Neural cell (in vitro differentiated cells): Measurements from ENCODE around the gene CCDC148.

Experiments used
- EP300 ChIP-seq: fragments of 450-650 bp; conservative IDR thresholded peaks from 2 replicates; pipeline ENCODE4 v1.6.1; 2014; ENCODE audit warnings: antibody characterized with exemption, mild to moderate bottlenecking, moderate library complexity; ENCODE audit not compliant: poor library complexity, severe bottlenecking
- EZH2 ChIP-seq: fragments of 200-600, 300-800 bp; shearing (Covaris generic), sonication (generic); IDR thresholded peaks from 2 replicates; pipeline ENCODE4 v1.6.1; 2014; ENCODE audit warnings: antibody characterized with exemption, low read length, borderline replicate concordance, mild to moderate bottlenecking; ENCODE audit not compliant: insufficient read depth, poor library complexity, severe bottlenecking
- MXI1 ChIP-seq: fragments of 450-650 bp; conservative IDR thresholded peaks from 2 replicates; pipeline ENCODE4 v1.6.1; 2014; ENCODE audit warnings: antibody characterized with exemption, mild to moderate bottlenecking; ENCODE audit not compliant: poor library complexity, severe bottlenecking
- POLR2AphosphoS5 ChIP-seq: IDR thresholded peaks from 2 replicates; pipeline ENCODE4 v1.6.1; 2012
- RAD21 ChIP-seq: fragments of 450-650 bp; conservative IDR thresholded peaks from 2 replicates; pipeline ENCODE4 v1.6.1; 2014; ENCODE audit warnings: antibody characterized with exemption, mild to moderate bottlenecking, moderate library complexity
- REST ChIP-seq: IDR thresholded peaks from 2 replicates; pipeline ENCODE4 v1.6.1; 2012; ENCODE audit warnings: borderline replicate concordance
- TAF1 ChIP-seq: IDR thresholded peaks from 2 replicates; pipeline ENCODE4 v1.6.1; 2012; ENCODE audit warnings: low read depth
- TF ChIP-seq, protein P1 (sequence below): fragments of 450-650 bp; IDR thresholded peaks from 2 replicates; pipeline ENCODE4 v1.5.1; 2014; ENCODE audit warnings: antibody characterized with exemption, mild to moderate bottlenecking, moderate library complexity; ENCODE audit not compliant: poor library complexity, severe bottlenecking

DNA sequence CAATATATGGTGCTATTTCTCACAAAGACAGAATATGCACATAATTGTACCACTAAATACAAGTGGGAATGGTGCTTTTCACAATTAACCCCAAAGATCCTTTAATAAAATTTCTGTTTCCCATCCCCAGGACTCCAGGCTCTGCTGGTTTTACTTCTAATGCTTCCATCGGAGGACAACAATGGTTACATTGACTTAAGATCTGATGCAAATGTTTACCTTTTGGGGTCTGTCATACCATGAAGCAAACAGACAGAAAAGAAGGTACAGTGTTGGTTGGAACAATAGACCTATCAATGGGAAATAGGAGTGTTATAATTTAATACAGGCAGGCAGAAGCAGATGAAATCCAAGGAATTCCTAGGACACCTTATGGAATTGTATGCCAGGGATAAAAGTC, 249.2 kb downstream of the CCDC148 start:
- TF ChIP-seq, protein P1, sequence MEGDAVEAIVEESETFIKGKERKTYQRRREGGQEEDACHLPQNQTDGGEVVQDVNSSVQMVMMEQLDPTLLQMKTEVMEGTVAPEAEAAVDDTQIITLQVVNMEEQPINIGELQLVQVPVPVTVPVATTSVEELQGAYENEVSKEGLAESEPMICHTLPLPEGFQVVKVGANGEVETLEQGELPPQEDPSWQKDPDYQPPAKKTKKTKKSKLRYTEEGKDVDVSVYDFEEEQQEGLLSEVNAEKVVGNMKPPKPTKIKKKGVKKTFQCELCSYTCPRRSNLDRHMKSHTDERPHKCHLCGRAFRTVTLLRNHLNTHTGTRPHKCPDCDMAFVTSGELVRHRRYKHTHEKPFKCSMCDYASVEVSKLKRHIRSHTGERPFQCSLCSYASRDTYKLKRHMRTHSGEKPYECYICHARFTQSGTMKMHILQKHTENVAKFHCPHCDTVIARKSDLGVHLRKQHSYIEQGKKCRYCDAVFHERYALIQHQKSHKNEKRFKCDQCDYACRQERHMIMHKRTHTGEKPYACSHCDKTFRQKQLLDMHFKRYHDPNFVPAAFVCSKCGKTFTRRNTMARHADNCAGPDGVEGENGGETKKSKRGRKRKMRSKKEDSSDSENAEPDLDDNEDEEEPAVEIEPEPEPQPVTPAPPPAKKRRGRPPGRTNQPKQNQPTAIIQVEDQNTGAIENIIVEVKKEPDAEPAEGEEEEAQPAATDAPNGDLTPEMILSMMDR, result no peak
- TF ChIP-seq EP300, result no peak
- no peak for TF ChIP-seq EZH2
- no peak for TF ChIP-seq POLR2AphosphoS5
- no peak for TF ChIP-seq REST
- TF ChIP-seq TAF1, result no peak
- TF ChIP-seq RAD21, result no peak
- no peak for TF ChIP-seq MXI1
